ENCODE measurements around the gene IL21R.

DNA sequence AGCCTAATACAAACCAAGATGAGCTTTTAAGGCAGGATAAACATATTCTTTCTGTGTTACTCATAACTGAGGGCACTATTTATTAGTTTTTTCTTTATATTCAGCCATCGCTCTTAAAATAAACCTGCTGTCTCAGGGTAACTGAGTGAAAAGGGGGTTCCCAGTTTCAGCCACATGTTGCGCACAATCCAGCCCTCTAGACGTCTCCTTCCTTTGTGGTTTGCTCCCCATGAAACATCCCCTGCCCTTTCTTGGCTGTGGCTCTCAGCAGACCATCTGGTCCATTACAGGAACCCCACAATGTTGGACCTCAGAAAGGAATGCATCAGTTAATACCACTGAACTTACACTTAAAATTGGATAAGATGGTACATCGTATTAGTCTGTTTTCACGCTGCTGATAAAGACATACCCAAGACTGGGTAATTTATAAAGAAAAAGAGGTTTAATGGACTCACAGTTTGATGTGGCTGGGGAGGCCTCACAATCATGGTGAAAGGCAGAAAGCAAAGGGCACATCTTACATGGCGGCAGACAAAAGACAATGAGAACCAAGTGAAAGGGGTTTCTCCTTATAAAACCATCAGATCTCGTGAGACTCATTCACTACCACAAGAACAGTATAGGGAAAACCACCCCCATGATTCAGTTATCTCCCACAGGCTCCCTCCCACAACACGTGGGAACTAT is 12.6 kb upstream of the IL21R start:
- TF ChIP-seq, protein P1, sequence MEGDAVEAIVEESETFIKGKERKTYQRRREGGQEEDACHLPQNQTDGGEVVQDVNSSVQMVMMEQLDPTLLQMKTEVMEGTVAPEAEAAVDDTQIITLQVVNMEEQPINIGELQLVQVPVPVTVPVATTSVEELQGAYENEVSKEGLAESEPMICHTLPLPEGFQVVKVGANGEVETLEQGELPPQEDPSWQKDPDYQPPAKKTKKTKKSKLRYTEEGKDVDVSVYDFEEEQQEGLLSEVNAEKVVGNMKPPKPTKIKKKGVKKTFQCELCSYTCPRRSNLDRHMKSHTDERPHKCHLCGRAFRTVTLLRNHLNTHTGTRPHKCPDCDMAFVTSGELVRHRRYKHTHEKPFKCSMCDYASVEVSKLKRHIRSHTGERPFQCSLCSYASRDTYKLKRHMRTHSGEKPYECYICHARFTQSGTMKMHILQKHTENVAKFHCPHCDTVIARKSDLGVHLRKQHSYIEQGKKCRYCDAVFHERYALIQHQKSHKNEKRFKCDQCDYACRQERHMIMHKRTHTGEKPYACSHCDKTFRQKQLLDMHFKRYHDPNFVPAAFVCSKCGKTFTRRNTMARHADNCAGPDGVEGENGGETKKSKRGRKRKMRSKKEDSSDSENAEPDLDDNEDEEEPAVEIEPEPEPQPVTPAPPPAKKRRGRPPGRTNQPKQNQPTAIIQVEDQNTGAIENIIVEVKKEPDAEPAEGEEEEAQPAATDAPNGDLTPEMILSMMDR (IDR thresholded peaks at IDR 0.05; ENCODE audit: insufficient read depth, low read length) = no peak
- TF ChIP-seq SPI1 (IDR thresholded peaks at IDR 0.05; ENCODE audit: borderline replicate concordance, low read depth) = no peak
- no peak for TF ChIP-seq POLR2AphosphoS5 (IDR thresholded peaks at IDR 0.05; ENCODE audit: low read depth)
